CD14-positive monocyte (primary cell): Measurements from ENCODE around the gene MCF2L2. TPM values are rescaled to one million over a fixed set of nuclear protein-coding genes. Genes with fewer than 3 reads are reported as not detected.

Experiments used
- DNase-seq, 3 donors: peaks; one replicate each; pipeline ENCODE4 v3.0.0-alpha.2; 2011 to 2022
- H2AFZ ChIP-seq: 2 replicates; pipeline ENCODE4 v1.6.0; 2012; ENCODE audit warnings: mild to moderate bottlenecking, low read depth, low read length, inconsistent platforms; ENCODE audit not compliant: insufficient read depth, poor library complexity, severe bottlenecking
- H3K27ac ChIP-seq, 2 donors: 1 replicate in 1 of 2; 2 replicates in 1 of 2; pipeline ENCODE4 v1.5.1; 2012 to 2013; ENCODE audit warnings: low read length in 2 of 2, control low read depth in 1 of 2, inconsistent platforms in 1 of 2, low read depth in 1 of 2, mild to moderate bottlenecking in 1 of 2
- H3K27me3 ChIP-seq, 2 donors: one replicate each; pipeline versions ENCODE4 v1.6.0 to v1.6.1; 2011 to 2013; ENCODE audit warnings: low read length in 2 of 2; ENCODE audit not compliant: control insufficient read depth in 2 of 2, insufficient read depth in 2 of 2
- H3K36me3 ChIP-seq, 2 donors: replicated peaks in 1 of 2; 1 replicate in 1 of 2; 2 replicates in 1 of 2; pipeline versions ENCODE4 v1.5.1 to v1.6.1; 2012 to 2013; ENCODE audit warnings: low read length in 2 of 2, control low read depth in 1 of 2, inconsistent platforms in 1 of 2, mild to moderate bottlenecking in 1 of 2; ENCODE audit not compliant: insufficient read depth in 2 of 2, control insufficient read depth in 1 of 2
- H3K4me1 ChIP-seq, 2 donors: 1 replicate in 1 of 2; 2 replicates in 1 of 2; pipeline versions ENCODE4 v1.5.1 to v1.6.1; 2012 to 2013; ENCODE audit warnings: low read length in 2 of 2, control low read depth in 1 of 2, inconsistent platforms in 1 of 2, mild to moderate bottlenecking in 1 of 2, moderate library complexity in 1 of 2; ENCODE audit not compliant: insufficient read depth in 2 of 2, control insufficient read depth in 1 of 2
- H3K4me2 ChIP-seq: replicated peaks from 2 replicates; pipeline ENCODE3; 2012; ENCODE audit warnings: low read length, moderate library complexity, mild to moderate bottlenecking; ENCODE audit not compliant: poor library complexity, severe bottlenecking; ENCODE audit errors: extremely low read depth
- H3K4me3 ChIP-seq, 3 experiments: fragments of 200-600 bp in 1 of 3; sonication (generic) in 1 of 3; replicated peaks in 1 of 3; 1 replicate in 2 of 3; 2 replicates in 1 of 3; pipeline ENCODE4 v1.5.1; 2011 to 2013; ENCODE audit warnings: low read length in 3 of 3, mild to moderate bottlenecking in 3 of 3, control low read depth in 2 of 3, low read depth in 2 of 3, inconsistent platforms in 1 of 3, moderate library complexity in 1 of 3
- H3K79me2 ChIP-seq: 2 replicates; pipeline ENCODE4 v1.6.0; 2012; ENCODE audit warnings: mild to moderate bottlenecking, control low read depth, inconsistent platforms, low read length, moderate library complexity; ENCODE audit not compliant: insufficient read depth
- H3K9ac ChIP-seq: 2 replicates; pipeline ENCODE4 v1.6.0; 2017; ENCODE audit warnings: low read length, mild to moderate bottlenecking; ENCODE audit not compliant: insufficient read depth, poor library complexity, severe bottlenecking
- H3K9me3 ChIP-seq, 2 donors: replicated peaks in 1 of 2; 1 replicate in 1 of 2; 2 replicates in 1 of 2; pipeline versions ENCODE4 v1.5.1 to v1.6.1; 2012 to 2013; ENCODE audit warnings: low read length in 2 of 2, control low read depth in 1 of 2; ENCODE audit not compliant: control insufficient read depth in 1 of 2, insufficient read depth in 1 of 2
- H4K20me1 ChIP-seq: 2 replicates; pipeline ENCODE4 v1.6.0; 2012; ENCODE audit warnings: mild to moderate bottlenecking, low read length, control low read depth, moderate library complexity; ENCODE audit not compliant: insufficient read depth
- H3K27ac Mint-ChIP-seq, 7 donors: one replicate each; pipeline ENCODE4 v1.8.0; 2020; ENCODE audit warnings: mild to moderate bottlenecking in 7 of 7, mixed read lengths in 7 of 7, moderate library complexity in 6 of 7, inconsistent platforms in 2 of 7
- H3K27me3 Mint-ChIP-seq, 3 donors: one replicate each; pipeline ENCODE4 v1.8.0; 2021 to 2022; ENCODE audit warnings: low read depth in 3 of 3, mild to moderate bottlenecking in 3 of 3, mixed read lengths in 3 of 3, moderate library complexity in 3 of 3, inconsistent platforms in 1 of 3
- H3K36me3 Mint-ChIP-seq, 2 donors: one replicate each; pipeline ENCODE4 v1.8.0; 2020; ENCODE audit warnings: mixed read lengths in 2 of 2, inconsistent platforms in 1 of 2, mild to moderate bottlenecking in 1 of 2
- H3K4me1 Mint-ChIP-seq: one replicate; pipeline ENCODE4 v1.8.0; 2020; ENCODE audit warnings: mild to moderate bottlenecking, mixed read lengths
- H3K4me3 Mint-ChIP-seq, 2 donors: one replicate each; pipeline ENCODE4 v1.8.0; 2020; ENCODE audit warnings: mild to moderate bottlenecking in 2 of 2, mixed read lengths in 2 of 2, moderate library complexity in 1 of 2
- H3K9me3 Mint-ChIP-seq, 7 donors: one replicate each; pipeline ENCODE4 v1.8.0; 2020 to 2022; ENCODE audit warnings: mixed read lengths in 7 of 7, mild to moderate bottlenecking in 6 of 7, moderate library complexity in 6 of 7, inconsistent platforms in 2 of 7
- WGBS: methylation state at CpG from one replicate; pipeline ENCODE4 v1.1.5; 2013; ENCODE audit warnings: missing lambda C conversion rate; ENCODE audit not compliant: insufficient coverage; 5-methylcytosine and 5-hydroxymethylcytosine counted together
- intact Hi-C, 2 donors: fragments of 100-400 bp; cut with micrococcal nuclease; formaldehyde crosslinking; loops; one replicate each; pipeline versions ENCODE4 v1.15.0 to v1.15.1; 2023
- polyA plus RNA-seq, 3 donors: library from polyadenylated mRNA; depleted of rRNA in 1 of 3; unstranded in 2 of 3; stranded (reverse) in 1 of 3; fragments of 300-500 nt in 2 of 3; fragments of >200 nt in 1 of 3; fragmentation: Illumina TruSeq in 2 of 3; gene quantifications; 1 replicate in 2 of 3; 2 replicates in 1 of 3; pipeline ENCODE4 v1.2.3, GENCODE V29; 2012 to 2021
- TF ChIP-seq, protein P1 (sequence below): fragments of 200-600 bp; IDR thresholded peaks from one replicate; pipeline ENCODE4 v1.8.0; 2022; ENCODE audit warnings: antibody characterized with exemption, mild to moderate bottlenecking

Gene MCF2L2
- polyA plus RNA-seq, 3 donors: 0.01 to 0.13 TPM; not detected in 1

DNA sequence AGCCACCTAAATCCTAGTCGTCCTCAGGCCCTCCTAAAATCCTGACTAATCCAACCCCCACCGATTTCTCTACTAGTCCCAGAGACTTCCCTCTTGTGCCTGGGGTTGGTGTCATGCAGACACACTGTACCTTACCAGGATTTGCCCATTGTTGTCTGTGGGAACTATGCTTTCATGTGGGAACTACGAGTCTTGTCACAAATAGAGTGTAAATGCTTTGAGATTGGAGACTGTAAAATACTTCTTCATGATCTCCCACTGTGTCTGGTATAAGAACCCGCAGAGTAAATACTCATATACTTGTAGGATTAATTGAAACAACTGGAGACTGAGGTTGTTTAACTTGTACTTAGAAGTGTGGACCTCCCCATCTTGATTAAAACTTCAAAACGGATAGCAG is 164.2 kb downstream of the MCF2L2 start:
- H3K79me2 ChIP-seq: peaks cover 84% of the 10 kb centered on the region

DNA sequence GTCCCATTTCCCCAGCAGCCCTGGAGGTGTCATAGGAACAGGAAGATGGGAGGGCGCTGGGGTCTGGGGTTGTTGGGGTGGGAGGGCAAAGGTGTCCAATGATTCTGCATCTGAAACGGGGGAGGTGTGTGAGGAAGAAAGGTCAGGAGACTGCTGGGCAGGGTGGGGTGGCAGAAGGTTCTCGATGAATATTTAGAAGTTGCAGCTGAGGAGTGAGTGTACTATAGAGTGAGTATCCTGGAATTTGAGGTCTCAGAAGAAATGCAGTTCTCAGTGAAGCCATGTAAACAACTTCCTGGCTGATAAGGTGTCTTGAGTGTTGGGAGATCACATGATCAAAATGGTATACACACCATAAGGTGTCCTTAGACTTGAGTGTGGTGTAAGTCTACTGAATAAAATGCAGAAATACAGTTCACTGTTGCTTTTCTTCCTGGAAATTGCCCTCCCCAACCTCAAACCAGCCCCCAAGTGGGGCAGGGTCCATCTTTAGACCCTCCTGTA is 165.5 kb downstream of the MCF2L2 start:
- no peak overlapping the region for H3K4me2 ChIP-seq
- no peaks in the 10 kb centered on the region for H3K9me3 Mint-ChIP-seq
- DNase-seq: no peak
- TF ChIP-seq, protein P1, sequence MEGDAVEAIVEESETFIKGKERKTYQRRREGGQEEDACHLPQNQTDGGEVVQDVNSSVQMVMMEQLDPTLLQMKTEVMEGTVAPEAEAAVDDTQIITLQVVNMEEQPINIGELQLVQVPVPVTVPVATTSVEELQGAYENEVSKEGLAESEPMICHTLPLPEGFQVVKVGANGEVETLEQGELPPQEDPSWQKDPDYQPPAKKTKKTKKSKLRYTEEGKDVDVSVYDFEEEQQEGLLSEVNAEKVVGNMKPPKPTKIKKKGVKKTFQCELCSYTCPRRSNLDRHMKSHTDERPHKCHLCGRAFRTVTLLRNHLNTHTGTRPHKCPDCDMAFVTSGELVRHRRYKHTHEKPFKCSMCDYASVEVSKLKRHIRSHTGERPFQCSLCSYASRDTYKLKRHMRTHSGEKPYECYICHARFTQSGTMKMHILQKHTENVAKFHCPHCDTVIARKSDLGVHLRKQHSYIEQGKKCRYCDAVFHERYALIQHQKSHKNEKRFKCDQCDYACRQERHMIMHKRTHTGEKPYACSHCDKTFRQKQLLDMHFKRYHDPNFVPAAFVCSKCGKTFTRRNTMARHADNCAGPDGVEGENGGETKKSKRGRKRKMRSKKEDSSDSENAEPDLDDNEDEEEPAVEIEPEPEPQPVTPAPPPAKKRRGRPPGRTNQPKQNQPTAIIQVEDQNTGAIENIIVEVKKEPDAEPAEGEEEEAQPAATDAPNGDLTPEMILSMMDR: no peak
- no peak overlapping the region for H3K27ac ChIP-seq
- no peak overlapping the region for H3K4me3 ChIP-seq
- peaks cover 46% of the 10 kb centered on the region for H3K4me1 Mint-ChIP-seq
- no peaks in the 10 kb centered on the region for H3K36me3 ChIP-seq
- peaks cover 84% of the 10 kb centered on the region for H3K79me2 ChIP-seq
- 89% methylated on average over 3 of the region's 3 CpGs for WGBS
- H3K27me3 Mint-ChIP-seq: no peaks in the 10 kb centered on the region
- peak overlapping the region in 2 of 7 donors; percentile 1 to 56 for H3K27ac Mint-ChIP-seq
- peaks cover 10 to 13% of the 10 kb centered on the region in 2 donors for H3K36me3 Mint-ChIP-seq
- intact Hi-C loops: no loop called here
- peak overlapping the region in 1 of 2 donors; percentile 20 for H3K4me3 Mint-ChIP-seq
- no peak overlapping the region for H3K9ac ChIP-seq
- no peak overlapping the region for H2AFZ ChIP-seq
- no peaks in the 10 kb centered on the region for H3K27me3 ChIP-seq
- H3K4me1 ChIP-seq: peaks cover 58 to 76% of the 10 kb centered on the region in 2 donors
- H3K9me3 ChIP-seq: no peaks in the 10 kb centered on the region
- H4K20me1 ChIP-seq: no peaks in the 10 kb centered on the region

More for the DNA sequence above, 164.2 kb downstream of the MCF2L2 start:
- Histone ChIP-seq H3K9ac (no peak overlapping the region), H3K4me1 (peaks cover 48 to 62% of the 10 kb centered on the region in 2 donors), H3K27me3 (no peaks in the 10 kb centered on the region), H2AFZ (no peak overlapping the region), H3K36me3 (peaks cover 0 to under 1% of the 10 kb centered on the region in 2 donors), H3K4me3 (no peak overlapping the region), H3K9me3 (no peaks in the 10 kb centered on the region), H4K20me1 (no peaks in the 10 kb centered on the region), H3K27ac (no peak overlapping the region), H3K4me2 (no peak overlapping the region)
- Mint-ChIP-seq H3K9me3 (no peaks in the 10 kb centered on the region), H3K4me3 (no peak overlapping the region), H3K27me3 (no peaks in the 10 kb centered on the region), H3K4me1 (peaks cover 39% of the 10 kb centered on the region), H3K27ac (no peak overlapping the region), H3K36me3 (peaks cover 10 to 15% of the 10 kb centered on the region in 2 donors)
- TF ChIP-seq, protein P1: no peak
- intact Hi-C loops: no loop called here
- WGBS: no CpG with 5 or more reads among the region's 5 CpGs
- DNase-seq: peak in 1 of 3 donors; percentile 47
